Measurements from ENCODE around the gene CWC15. TPM values are rescaled to one million over a fixed set of nuclear protein-coding genes. Genes with fewer than 3 reads are reported as not detected.

CWC15 gene
- total RNA-seq, 1 experiment from 2014 or later, result 48.6 TPM

GRCh38 chr11:94924612-94925011 lies 48.7 kb downstream of the CWC15 start:
- CTCF ChIA-PET, result no interaction called here
- no peaks in the 10 kb centered on the region for H3K27me3 Mint-ChIP-seq (ENCODE audit: unreplicated experiment)
- H3K27ac Mint-ChIP-seq (ENCODE audit: unreplicated experiment), result no peak overlapping the region

GRCh38 chr11:94924171-94924572 lies 49.2 kb downstream of the CWC15 start:
- CTCF ChIA-PET, result no interaction called here
- intact Hi-C loops (cut with micrococcal nuclease; ENCODE audit: unreplicated experiment), result no loop called here
- peaks cover 10% of the 10 kb centered on the region for H3K4me1 Mint-ChIP-seq (ENCODE audit: low read depth, unreplicated experiment)

More at GRCh38 chr11:94924612-94925011, 48.7 kb downstream of the CWC15 start:
- intact Hi-C loops (cut with micrococcal nuclease; ENCODE audit: unreplicated experiment), result no loop called here
- Mint-ChIP-seq H3K4me3 (ENCODE audit: low read depth, unreplicated experiment) (no peak overlapping the region), H3K9me3 (ENCODE audit: low read depth, unreplicated experiment) (peaks cover 5% of the 10 kb centered on the region), H3K36me3 (ENCODE audit: insufficient read depth, unreplicated experiment) (no peaks in the 10 kb centered on the region), H3K4me1 (ENCODE audit: low read depth, unreplicated experiment) (peaks cover 10% of the 10 kb centered on the region)
- no TSS peak for BruUV-seq (replicated peaks)
- no peak for TF ChIP-seq CTCF (IDR thresholded peaks at IDR 0.05; ENCODE audit: unreplicated experiment)
- no peak for DNase-seq

GRCh38 chr11:94923004-94923334 lies 50.4 kb downstream of the CWC15 start:
- TF ChIP-seq CTCF (IDR thresholded peaks at IDR 0.05; ENCODE audit: unreplicated experiment), result no peak
- CTCF ChIA-PET, result no interaction called here
- BruUV-seq (replicated peaks), result no TSS peak
- intact Hi-C loops (cut with micrococcal nuclease; ENCODE audit: unreplicated experiment), result no loop called here
- H3K27ac Mint-ChIP-seq (ENCODE audit: unreplicated experiment), result no peak overlapping the region
- no peak for DNase-seq
- no peaks in the 10 kb centered on the region for H3K36me3 Mint-ChIP-seq (ENCODE audit: insufficient read depth, unreplicated experiment)
- peaks cover 10% of the 10 kb centered on the region for H3K4me1 Mint-ChIP-seq (ENCODE audit: low read depth, unreplicated experiment)
- no peaks in the 10 kb centered on the region for H3K27me3 Mint-ChIP-seq (ENCODE audit: unreplicated experiment)
- peaks cover 5% of the 10 kb centered on the region for H3K9me3 Mint-ChIP-seq (ENCODE audit: low read depth, unreplicated experiment)
- no peak overlapping the region for H3K4me3 Mint-ChIP-seq (ENCODE audit: low read depth, unreplicated experiment)

More at GRCh38 chr11:94924171-94924572, 49.2 kb downstream of the CWC15 start:
- H3K27me3 Mint-ChIP-seq (ENCODE audit: unreplicated experiment), result no peaks in the 10 kb centered on the region
- peaks cover 5% of the 10 kb centered on the region for H3K9me3 Mint-ChIP-seq (ENCODE audit: low read depth, unreplicated experiment)
- no peak for DNase-seq
- no peak for TF ChIP-seq CTCF (IDR thresholded peaks at IDR 0.05; ENCODE audit: unreplicated experiment)
- no peak overlapping the region for H3K4me3 Mint-ChIP-seq (ENCODE audit: low read depth, unreplicated experiment)
- H3K27ac Mint-ChIP-seq (ENCODE audit: unreplicated experiment), result no peak overlapping the region
- BruUV-seq (replicated peaks), result no TSS peak
- H3K36me3 Mint-ChIP-seq (ENCODE audit: insufficient read depth, unreplicated experiment), result no peaks in the 10 kb centered on the region

- intact Hi-C loops (cut with micrococcal nuclease; ENCODE audit: unreplicated experiment), result no loop called here
- CTCF ChIA-PET, result no interaction called here
- no peak overlapping the region for H3K4me3 Mint-ChIP-seq (ENCODE audit: low read depth, unreplicated experiment)
These were observed 50.9 kb downstream of the CWC15 start for GRCh38 chr11:94922321-94923003.

More at GRCh38 chr11:94922321-94923003, 50.9 kb downstream of the CWC15 start:
- H3K27me3 Mint-ChIP-seq (ENCODE audit: unreplicated experiment), result no peaks in the 10 kb centered on the region
- no peak for TF ChIP-seq CTCF (IDR thresholded peaks at IDR 0.05; ENCODE audit: unreplicated experiment)
- no peak for DNase-seq
- H3K27ac Mint-ChIP-seq (ENCODE audit: unreplicated experiment), result no peak overlapping the region
- no peaks in the 10 kb centered on the region for H3K36me3 Mint-ChIP-seq (ENCODE audit: insufficient read depth, unreplicated experiment)
- BruUV-seq (replicated peaks), result no TSS peak
- H3K4me1 Mint-ChIP-seq (ENCODE audit: low read depth, unreplicated experiment), result peaks cover 10% of the 10 kb centered on the region
- H3K9me3 Mint-ChIP-seq (ENCODE audit: low read depth, unreplicated experiment), result peaks cover 5% of the 10 kb centered on the region

All from Calu3 (cell line).